ENCODE measurements around the gene SLC25A40. TPM values are rescaled to one million over a fixed set of nuclear protein-coding genes. Genes with fewer than 3 reads are reported as not detected.
A peak's percentile ranks its signal among the peaks of the same experiment; 100 is the strongest.
"Not testable (repeated sequence)": the region's sequence is repeated elsewhere in the genome, so short reads cannot be mapped to it uniquely, and the experiment has no call there.

The SLC25A40 gene, protein sequence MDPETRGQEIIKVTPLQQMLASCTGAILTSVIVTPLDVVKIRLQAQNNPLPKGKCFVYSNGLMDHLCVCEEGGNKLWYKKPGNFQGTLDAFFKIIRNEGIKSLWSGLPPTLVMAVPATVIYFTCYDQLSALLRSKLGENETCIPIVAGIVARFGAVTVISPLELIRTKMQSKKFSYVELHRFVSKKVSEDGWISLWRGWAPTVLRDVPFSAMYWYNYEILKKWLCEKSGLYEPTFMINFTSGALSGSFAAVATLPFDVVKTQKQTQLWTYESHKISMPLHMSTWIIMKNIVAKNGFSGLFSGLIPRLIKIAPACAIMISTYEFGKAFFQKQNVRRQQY
- 10 to 100 TPM; 26.7 to 40.4 (median 38.6) TPM for polyA plus RNA-seq (ENCODE audit: insufficient read length in 4 of 4)

DNA sequence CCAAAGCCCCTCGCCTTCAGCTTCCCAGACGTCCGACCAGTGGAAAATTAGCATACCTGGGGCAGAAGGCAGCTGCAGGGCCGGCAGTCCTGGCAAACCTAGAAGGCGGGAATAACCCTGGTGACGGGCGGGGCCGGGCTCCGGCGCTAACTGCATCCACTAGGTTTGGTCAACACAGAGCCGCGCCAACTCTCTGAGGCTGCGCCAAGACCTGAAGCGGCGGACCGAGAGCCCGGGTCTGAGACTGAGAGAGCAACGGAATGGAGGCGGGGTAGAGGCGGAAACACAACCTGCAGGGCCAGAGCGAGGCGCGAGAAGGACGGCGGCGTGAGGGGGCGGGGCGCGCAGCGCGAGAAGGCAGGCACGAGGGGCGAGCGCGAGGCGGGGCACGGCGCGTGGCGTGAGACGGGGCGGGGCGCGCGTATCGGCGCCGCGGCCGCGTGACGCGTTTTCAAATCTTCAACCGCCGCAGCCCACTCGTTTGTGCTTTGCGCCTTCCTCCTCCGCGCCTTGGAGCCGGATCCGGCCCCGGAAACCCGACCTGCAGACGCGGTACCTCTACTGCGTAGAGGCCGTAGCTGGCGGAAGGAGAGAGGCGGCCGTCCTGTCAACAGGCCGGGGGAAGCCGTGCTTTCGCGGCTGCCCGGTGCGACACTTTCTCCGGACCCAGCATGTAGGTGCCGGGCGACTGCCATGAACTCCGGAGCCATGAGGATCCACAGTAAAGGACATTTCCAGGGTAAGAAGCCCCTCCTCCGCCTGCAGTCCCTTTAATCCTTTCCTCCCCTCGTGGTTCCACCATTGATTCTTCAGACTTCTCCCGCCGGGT lies at the start of gene SLC25A40, which contains the start of gene DBF4:
SLC25A40 (minus strand) TSS at position 321 of the 829 bp plus-strand sequence. CDS start 17,633 bp downstream, outside the sequence.
DBF4 (plus strand) TSS at position 454 of the 829 bp plus-strand sequence; CDS start at position 694, 240 bp downstream.
- peak; percentile 78 to 87 (median 85) for DNase-seq (ENCODE audit: low read depth in 4 of 4, low spot score in 3 of 4)

DNA sequence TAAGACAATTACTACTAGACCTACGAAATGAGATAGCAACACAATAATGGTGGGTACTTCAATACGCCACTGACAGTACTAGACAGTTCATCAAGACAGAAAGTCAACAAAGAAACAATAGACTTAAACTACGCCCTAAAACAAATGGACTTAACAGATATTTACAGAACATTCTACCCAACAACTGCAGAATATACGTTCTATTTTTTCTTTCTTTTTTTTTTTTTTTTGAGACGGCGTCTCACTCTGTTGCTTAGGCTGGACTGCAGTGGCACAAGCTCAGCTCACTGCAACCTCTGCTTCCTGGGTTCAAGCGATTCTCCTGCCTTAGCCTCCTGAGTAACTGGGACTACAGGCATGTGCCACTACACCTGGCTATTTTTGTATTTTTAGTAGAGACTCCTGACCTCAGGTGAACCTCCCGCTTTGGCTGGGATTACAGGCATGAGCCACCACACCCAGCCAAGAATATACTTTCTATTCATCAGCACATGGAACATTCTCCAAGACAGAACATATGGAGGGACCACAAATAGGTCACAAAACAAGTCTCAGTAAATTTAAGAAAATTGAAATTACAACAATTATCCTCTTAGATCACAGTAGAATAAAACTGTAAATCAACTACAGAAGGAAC lies 46.7 kb upstream of the SLC25A40 start:
- DNase-seq (ENCODE audit: low read depth in 4 of 4, low spot score in 3 of 4), result not testable (repeated sequence)

GRCh38 chr7:87920578-87920977 lies 44.4 kb upstream of the SLC25A40 start:
- no peak for DNase-seq (ENCODE audit: low read depth in 4 of 4, low spot score in 3 of 4)

GRCh38 chr7:87919875-87920274 lies 43.7 kb upstream of the SLC25A40 start:
- no peak for DNase-seq (ENCODE audit: low read depth in 4 of 4, low spot score in 3 of 4)

DNA sequence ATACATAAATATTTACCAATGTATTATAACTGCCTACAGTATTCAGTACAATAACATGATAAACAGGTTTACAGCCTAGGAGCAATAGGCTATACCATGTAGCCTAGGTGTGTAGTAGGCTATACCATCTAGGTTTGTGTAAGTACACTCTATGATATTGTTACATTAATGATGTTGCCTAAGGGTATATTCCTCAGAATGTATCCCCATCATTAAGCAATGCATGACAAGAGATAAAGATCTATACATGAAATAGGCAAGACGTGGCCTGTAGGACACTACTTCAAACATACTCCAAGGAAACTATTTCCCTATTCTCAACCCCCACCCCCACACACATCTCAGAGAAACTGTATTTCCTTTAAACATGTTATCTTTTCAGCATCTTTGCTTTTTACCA lies 42.6 kb upstream of the SLC25A40 start:
- no peak for DNase-seq (ENCODE audit: low read depth in 4 of 4, low spot score in 3 of 4)

GRCh38 chr7:87912121-87912520 lies 36.0 kb upstream of the SLC25A40 start:
- no peak for DNase-seq (ENCODE audit: low read depth in 4 of 4, low spot score in 3 of 4)

DNA sequence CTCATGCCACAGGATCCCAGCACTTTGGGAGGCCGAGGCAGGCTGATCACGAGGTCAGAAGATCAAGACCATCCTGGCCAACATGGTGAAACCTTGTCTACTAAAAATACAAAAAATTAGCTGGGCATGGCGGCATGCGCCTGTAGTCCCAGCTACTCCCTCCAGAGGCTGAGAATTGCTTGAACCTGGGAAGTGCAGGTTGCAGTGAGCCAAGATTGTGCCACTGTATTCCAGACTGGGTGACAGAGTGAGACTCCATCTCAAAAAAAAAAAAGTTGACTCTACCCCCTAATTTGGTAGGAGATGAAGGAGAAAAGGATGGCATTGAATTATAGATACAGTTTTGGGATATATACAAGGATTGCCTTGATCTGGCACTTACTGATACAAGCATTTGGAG lies 32.7 kb upstream of the SLC25A40 start:
- DNase-seq (ENCODE audit: low read depth in 4 of 4, low spot score in 3 of 4), result not testable (repeated sequence)

DNA sequence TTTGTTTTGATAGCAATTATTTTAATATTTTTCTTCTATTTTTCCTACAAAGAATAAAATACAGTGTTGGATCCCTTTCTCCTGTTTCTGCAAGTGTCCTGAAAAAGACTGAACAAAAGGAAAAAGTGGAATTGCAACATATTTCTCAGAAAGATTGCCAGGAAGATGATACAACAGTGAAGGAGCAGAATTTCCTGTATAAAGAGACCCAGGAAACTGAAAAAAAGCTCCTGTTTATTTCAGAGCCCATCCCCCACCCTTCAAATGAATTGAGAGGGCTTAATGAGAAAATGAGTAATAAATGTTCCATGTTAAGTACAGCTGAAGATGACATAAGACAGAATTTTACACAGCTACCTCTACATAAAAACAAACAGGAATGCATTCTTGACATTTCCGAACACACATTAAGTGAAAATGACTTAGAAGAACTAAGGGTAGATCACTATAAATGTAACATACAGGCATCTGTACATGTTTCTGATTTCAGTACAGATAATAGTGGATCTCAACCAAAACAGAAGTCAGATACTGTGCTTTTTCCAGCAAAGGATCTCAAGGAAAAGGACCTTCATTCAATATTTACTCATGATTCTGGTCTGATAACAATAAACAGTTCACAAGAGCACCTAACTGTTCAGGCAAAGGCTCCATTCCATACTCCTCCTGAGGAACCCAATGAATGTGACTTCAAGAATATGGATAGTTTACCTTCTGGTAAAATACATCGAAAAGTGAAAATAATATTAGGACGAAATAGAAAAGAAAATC lies 31.2 kb upstream of the SLC25A40 start:
- not testable (repeated sequence) for DNase-seq (ENCODE audit: low read depth in 4 of 4, low spot score in 3 of 4)

DNA sequence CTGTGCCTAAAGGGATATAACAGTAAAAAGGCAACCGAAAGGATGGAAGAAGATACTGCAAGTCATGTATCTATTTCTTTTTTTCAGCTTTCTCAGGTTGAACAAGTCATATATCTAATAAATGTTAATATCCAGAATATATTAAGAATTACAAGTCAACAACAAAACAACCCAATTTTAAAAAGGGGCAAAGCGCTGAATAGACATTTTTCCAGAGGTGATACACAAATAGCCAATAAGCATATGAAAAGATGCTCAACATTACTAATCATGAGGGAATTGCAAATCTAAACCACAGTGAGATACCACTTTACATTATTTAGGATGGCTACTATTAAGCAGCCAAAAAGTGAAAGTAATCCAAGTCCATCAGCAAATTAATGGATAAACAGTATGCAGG lies 23.1 kb upstream of the SLC25A40 start:
- DNase-seq (ENCODE audit: low read depth in 4 of 4, low spot score in 3 of 4), result no peak

DNA sequence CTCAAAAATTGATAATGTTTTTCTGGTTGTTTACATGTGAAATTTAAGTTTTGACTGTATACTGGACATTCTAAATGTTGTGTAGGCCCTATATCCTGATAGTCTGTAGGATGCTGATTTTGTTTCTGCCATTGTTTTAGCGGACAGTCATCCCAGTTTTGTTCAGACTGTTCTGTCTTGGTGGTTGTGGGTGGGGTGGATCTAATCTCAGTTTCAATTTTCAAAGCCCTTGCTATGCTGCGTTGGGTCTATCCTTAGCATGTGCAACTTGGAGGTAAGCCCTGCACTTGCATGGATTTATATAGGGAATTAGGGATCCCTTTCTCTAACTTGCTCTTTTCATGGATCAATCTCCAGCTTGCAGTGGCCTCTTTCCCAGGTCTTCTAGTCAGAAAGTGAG lies 19.2 kb upstream of the SLC25A40 start:
- DNase-seq (ENCODE audit: low read depth in 4 of 4, low spot score in 3 of 4), result no peak

DNA sequence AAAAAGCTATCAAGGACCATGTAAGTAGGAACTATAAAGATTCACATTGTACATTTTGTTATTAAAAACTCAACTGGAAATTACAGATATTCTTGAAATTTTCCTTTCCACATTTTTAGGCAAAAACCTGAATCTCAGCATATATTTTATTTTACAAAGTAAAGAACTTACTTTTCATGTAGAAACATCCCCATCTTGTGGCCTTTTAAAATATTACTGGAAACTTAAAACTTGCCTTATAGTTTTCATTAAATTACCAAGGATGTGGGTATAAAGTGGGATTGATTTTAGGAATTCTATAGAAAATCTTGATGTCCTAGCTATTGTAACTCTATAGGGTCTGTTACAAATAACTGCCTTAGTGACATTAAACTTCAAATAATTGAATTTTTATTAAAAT lies 10.7 kb upstream of the SLC25A40 start:
- DNase-seq (ENCODE audit: low read depth in 4 of 4, low spot score in 3 of 4), result peak in 1 of 4 donors; percentile 36

DNA sequence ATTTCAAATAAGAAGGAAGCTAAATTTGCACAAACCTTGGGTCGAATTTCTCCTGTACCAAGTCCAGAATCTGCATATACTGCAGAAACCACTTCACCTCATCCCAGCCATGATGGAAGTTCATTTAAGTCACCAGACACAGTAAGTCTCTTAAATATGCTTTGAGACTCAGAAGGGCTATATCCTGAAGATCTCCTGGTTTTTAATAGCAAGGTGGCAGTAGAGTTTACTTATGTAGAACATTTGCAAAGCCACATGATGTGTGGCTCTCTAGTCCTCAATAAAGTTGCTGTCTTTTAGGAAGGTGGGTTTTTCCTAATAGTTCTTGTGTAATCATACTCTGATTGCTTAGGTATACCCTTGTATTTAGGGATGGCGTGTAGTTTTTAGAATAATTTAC lies 8.9 kb upstream of the SLC25A40 start:
- no peak for DNase-seq (ENCODE audit: low read depth in 4 of 4, low spot score in 3 of 4)

DNA sequence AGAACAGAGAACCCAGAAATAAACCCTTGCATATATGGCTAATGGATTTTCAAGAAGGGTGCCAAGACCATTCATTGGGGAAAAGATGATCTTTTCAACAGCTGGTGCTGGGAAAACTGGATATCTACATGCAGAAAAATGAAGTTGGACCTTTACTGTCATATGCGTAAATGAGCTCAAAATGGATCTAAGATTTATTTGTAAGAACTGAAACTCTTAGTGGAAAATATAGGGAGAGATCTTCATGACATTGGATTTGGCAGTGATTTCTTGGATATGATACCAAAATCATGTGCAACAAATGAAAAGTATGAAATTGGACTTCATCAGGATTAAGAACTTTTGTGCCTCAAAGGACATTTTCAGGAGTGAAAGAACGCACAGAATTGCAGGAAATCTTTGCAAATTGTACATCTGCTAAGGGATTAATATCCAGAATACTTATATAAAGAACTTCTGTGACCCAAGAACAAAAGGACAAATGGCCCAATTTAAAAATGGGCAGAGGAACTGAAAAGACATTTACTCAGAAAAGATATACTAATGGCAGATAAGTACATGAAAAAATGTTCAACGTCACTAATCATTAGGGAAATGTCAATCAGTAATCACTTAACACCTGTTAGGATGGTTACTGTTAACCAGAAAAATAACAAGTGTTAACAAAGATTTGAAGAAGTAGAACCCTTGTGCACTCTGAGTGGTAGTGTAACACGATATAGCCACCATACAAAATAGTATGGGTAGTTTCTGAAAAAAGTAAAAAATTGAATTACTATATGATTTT lies 6.2 kb upstream of the SLC25A40 start:
- no peak for DNase-seq (ENCODE audit: low read depth in 4 of 4, low spot score in 3 of 4)

- DNase-seq (ENCODE audit: low read depth in 4 of 4, low spot score in 3 of 4), result no peak
These were observed 2.1 kb upstream of the SLC25A40 start for GRCh38 chr7:87878208-87878735.

DNA sequence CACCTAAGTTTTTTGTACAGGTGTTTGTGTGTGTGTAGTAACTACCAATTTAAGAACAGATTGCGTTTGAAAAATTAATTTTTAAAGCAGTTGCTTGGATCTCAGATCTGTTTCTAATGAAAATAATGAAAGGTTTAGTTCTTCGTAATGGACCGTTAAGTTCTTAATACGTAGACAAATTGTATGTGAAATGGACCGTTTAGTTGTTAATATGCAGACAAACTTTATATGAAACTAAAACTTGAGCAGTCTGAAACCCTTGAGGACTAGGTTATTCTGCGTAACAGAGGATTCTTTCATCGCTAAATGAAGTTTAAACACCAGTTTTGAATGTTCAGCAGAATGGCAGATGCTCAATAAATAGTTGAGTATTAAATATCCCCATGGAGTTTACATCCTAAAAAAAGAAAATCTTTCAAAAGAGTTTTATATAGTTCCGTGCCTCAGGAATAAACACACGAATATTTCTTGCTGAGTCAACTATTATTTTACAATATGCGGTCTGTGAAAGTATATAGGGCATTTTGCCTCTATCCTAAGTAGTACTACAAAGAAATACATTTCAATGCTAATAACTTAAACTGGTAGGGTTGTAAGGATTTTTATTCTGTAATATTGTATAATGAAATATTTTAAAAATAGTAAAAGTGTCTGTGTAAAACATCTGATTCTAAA lies 1.3 kb upstream of the SLC25A40 start:
- no peak for DNase-seq (ENCODE audit: low read depth in 4 of 4, low spot score in 3 of 4)

DNA sequence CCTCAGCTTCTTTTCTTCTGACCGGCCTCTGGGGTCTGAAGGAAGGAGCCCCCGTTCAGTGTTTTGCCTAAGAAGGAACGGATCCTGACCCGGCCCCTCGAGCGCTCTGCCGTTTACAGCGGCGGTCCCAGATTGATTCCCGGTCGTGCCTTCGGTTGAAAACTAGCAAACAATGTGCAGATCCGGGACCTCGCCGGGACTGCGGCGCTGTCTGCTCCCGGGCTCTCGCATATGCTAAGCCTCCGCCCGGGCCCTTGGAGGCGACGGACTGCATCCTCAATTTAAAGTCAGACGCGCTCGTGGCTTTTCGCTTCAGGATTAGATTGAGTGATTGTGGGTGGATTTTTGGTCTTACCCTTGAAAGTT lies 692 bp upstream of the SLC25A40 start:
- peak in 3 of 4 donors; percentile 44 to 59 (median 44) for DNase-seq (ENCODE audit: low read depth in 4 of 4, low spot score in 3 of 4)

GRCh38 chr7:87875151-87876039 lies 765 bp downstream of the SLC25A40 start:
- DNase-seq (ENCODE audit: low read depth in 4 of 4, low spot score in 3 of 4), result peak in 1 of 4 donors; percentile 26

DNA sequence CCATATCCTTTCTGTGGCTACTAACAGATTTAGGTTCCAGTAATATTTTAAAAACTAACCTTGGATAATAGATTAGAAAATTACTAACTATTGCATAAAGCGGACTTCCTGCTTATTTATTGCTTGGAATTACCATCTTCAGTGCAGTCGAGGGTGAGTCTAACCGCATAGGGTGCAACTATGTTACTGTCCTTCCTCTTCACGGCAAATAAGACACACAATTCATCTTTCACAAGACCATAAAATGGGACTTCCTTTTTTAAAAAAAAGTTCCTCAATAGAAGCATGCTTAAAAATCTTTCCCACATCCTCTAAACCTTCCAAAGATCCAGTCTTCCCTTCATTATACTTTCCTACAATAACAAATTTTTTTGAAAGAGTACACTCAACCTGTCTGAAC lies 2.1 kb downstream of the SLC25A40 start:
- DNase-seq (ENCODE audit: low read depth in 4 of 4, low spot score in 3 of 4), result no peak
